NB4 (cell line): Measurements from ENCODE around the gene ISM1.
A peak's percentile ranks its signal among the peaks of the same experiment; 100 is the strongest.

ENCODE experiments used
- DNase-seq: peaks from one replicate; pipeline ENCODE4 v3.0.0; 2010; ENCODE audit warnings: low read depth
- H3K4me3 ChIP-seq: one replicate; pipeline ENCODE4 v1.5.1; 2011; ENCODE audit warnings: mild to moderate bottlenecking, low read depth, low read length, moderate library complexity
- CTCF ChIP-seq: IDR thresholded peaks from one replicate; pipeline ENCODE4 v1.5.1; 2012; ENCODE audit warnings: low read depth, low read length
- MYC ChIP-seq: IDR thresholded peaks from 2 replicates; pipeline ENCODE4 v1.6.1; 2011; ENCODE audit warnings: low read depth, low read length
- POLR2A ChIP-seq: IDR thresholded peaks from 2 replicates; pipeline ENCODE4 v1.6.1; 2011; ENCODE audit warnings: mild to moderate bottlenecking; ENCODE audit not compliant: insufficient read length; ENCODE audit errors: extremely low read depth
- TF ChIP-seq, protein P1 (sequence below): IDR thresholded peaks from 2 replicates; pipeline ENCODE4 v1.6.1; 2011; ENCODE audit warnings: low read depth, low read length

The ISM1 gene

DNA sequence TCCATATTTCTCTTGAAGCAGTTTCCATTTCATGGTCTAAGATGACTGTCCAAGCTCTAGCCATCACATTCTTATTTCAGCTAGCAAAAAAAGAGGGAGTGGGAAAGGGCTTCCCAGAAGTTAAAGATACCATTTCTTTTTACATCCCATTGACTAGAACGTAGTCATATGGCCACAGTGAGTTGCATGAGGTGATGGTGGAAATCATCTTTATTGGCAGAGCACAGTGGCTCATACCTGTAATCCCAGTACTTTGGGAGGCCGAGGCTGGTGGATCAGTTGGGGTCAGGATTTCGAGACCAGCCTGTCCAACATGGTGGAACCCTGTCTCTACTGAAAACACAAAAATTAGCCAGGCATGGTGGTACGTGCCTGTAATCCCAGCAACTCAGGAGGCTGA, 99.6 kb downstream of the ISM1 start:
- no peak for TF ChIP-seq MYC
- TF ChIP-seq CTCF: no peak
- TF ChIP-seq, protein P1, sequence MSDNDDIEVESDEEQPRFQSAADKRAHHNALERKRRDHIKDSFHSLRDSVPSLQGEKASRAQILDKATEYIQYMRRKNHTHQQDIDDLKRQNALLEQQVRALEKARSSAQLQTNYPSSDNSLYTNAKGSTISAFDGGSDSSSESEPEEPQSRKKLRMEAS: no peak
- no peak for TF ChIP-seq POLR2A
- DNase-seq: no peak
- no peak overlapping the region for H3K4me3 ChIP-seq

DNA sequence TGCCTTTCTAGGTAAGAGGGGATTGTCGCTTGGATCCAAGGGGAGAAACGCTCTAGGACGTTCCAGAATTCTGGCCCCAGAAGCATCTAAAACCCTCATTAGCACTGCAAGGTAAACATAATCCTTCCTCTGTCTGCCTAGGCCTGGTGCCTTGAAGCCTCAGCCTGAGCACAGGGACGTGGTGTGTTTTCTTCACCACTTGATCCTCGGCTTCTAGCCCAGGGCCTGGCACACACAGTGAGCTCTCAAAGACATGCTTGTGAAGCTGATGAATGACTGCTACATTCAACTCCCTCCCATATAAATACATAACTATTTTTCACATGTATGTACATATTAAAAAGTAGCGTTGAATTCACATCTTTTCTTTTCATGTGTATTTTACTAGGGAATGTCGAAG, 100.3 kb downstream of the ISM1 start:
- DNase-seq: no peak
- no peak overlapping the region for H3K4me3 ChIP-seq
- TF ChIP-seq POLR2A (no peak), CTCF (no peak), MYC (no peak)
- TF ChIP-seq, protein P1: no peak

DNA sequence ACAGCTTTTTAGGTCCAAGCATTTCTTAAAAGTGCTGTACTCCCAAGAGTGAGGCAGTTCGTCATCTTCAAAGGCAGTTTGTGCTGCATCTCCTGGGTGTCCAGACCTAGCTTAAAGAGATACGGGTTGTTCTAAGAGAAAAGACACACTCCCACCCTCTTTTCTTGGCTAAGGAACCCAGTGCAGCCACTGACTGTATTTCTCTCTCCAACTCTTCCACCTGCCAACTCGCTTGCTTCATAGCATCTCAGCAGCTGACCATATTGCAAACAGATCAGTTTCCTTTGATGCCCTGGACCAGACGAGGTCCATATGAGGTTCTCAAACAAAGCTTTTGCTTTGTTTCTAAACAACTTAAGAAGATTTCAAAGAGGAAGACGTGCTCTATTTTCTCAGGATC, 101.1 kb downstream of the ISM1 start:
- no peak for DNase-seq
- TF ChIP-seq POLR2A: no peak
- TF ChIP-seq CTCF: no peak
- no peak for TF ChIP-seq MYC
- TF ChIP-seq, protein P1: no peak
- no peak overlapping the region for H3K4me3 ChIP-seq

DNA sequence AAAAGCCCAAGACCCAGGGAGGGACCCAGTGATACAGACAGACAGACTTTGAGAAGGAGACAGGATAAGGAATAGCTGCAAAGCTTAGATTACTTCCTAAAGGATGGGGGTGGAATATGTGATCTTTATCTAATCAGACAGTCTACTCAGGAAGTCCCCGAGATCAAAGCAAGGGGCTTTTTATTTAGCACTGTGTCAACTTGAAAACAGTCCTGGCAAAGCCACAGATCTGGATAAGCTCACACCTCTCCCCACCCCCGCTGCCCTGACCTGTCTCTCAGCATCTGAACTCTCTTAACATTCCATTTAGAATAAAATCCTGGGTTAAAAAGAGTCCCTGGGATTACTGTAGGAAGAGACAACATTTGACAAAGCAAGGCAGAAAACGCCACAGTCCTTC, 101.5 kb downstream of the ISM1 start:
- no peak for DNase-seq
- TF ChIP-seq CTCF: no peak
- no peak overlapping the region for H3K4me3 ChIP-seq

- DNase-seq: peak; percentile 47
- no peak overlapping the region for H3K4me3 ChIP-seq
- TF ChIP-seq MYC (no peak), CTCF (peak; percentile 43)
- TF ChIP-seq, protein P1: no peak
Observed at GRCh38 chr20:13325033-13325432, 104.0 kb downstream of the ISM1 start.

GRCh38 chr20:13325796-13326340, 104.8 kb downstream of the ISM1 start:
- DNase-seq: no peak
- TF ChIP-seq CTCF (no peak), POLR2A (no peak), MYC (no peak)
- TF ChIP-seq, protein P1: no peak
- H3K4me3 ChIP-seq: no peak overlapping the region
